A673 (cell line): Measurements from ENCODE around the gene CIT.

Source experiments
- CTCF ChIP-seq: fragments of 300-800, 200-600 bp; sonication (generic); conservative IDR thresholded peaks from 2 replicates; pipeline ENCODE4 v1.5.1; 2017; ENCODE audit warnings: low read depth, mild to moderate bottlenecking, antibody characterized with exemption, low read length, moderate library complexity, mixed read lengths
- EZH2 ChIP-seq: fragments of 200-600 bp; sonication (generic); IDR thresholded peaks from 2 replicates; pipeline ENCODE4 v1.6.1; 2017; ENCODE audit warnings: borderline replicate concordance, low read depth, mild to moderate bottlenecking, mixed read lengths, antibody characterized with exemption, low read length; ENCODE audit not compliant: poor library complexity, severe bottlenecking

DNA sequence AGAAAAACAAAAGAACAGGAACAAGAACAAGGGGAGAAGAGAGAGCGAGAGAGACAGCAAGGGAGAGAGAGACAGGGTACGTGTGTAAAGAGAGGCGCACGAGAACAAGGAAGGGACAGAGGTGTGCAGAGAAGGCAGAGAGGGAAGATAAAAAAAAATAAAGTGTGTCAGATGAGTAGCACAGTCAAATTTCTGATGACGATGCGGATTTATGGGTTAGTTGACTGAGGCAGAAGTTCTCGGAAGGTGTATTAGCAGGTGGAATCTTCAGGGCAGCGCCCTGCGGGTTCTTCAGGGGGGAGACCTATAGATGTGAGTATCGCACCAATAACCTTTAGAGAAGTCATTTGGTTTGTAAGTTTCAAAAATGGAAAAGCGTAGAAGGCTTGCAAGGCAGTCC, 164.4 kb downstream of the CIT start:
- TF ChIP-seq CTCF (no peak), EZH2 (no peak)
